Measurements from ENCODE around the gene ASCC3. TPM values are rescaled to one million over a fixed set of nuclear protein-coding genes. Genes with fewer than 3 reads are reported as not detected.

The ASCC3 gene
- total RNA-seq, 1 experiment from 2014 or later = 40.5 TPM

GRCh38 chr6:100664274-100665040 lies 216.7 kb downstream of the ASCC3 start:
- intact Hi-C loops (cut with micrococcal nuclease) = loop anchor here (5.0 kb wide), 1 partner anchor 187 kb away; no protein-coding TSS in a partner anchor
- H2AFZ ChIP-seq (ENCODE audit: low read depth, low read length, poor library complexity, severe bottlenecking) = no peak overlapping the region
- BruUV-seq (replicated peaks) = no TSS peak
- no peak overlapping the region for H3K9ac ChIP-seq (ENCODE audit: low read length)
- H3K27ac ChIP-seq (ENCODE audit: low read depth, low read length) = no peak overlapping the region
- ChIA-PET CTCF (interaction anchor here (0.5 to 2.2 kb wide), 12 partner anchors 13 to 796 kb away, joined by 3 to 12 read pairs (median 4); no protein-coding TSS in a partner anchor), POLR2A (interaction anchor here (1.0 kb wide), 1 partner anchor 13 kb away, joined by 3 read pairs; no protein-coding TSS in a partner anchor), RAD21 (ENCODE audit: low non-redundant PET in 1 of 2, low total read pairs in 2 of 2, uncharacterized antibody in 2 of 2, unreplicated experiment in 2 of 2) (interaction anchor here in 1 of 2 experiments (0.6 kb wide), 1 partner anchor 557 kb away, joined by 9 read pairs; no protein-coding TSS in a partner anchor)
- H3K9me2 ChIP-seq (ENCODE audit: insufficient read depth) = no peaks in the 10 kb centered on the region
- no peaks in the 10 kb centered on the region for H3K79me2 ChIP-seq (ENCODE audit: insufficient read depth, low read length)
- ATAC-seq (no peak), DNase-seq (ENCODE audit: low read depth, low spot score) (no peak)
- H3K4me2 ChIP-seq (ENCODE audit: low read length) = no peak overlapping the region
- H3K4me3 ChIP-seq (replicated peaks in 1 of 2; ENCODE audit: low read depth in 1 of 2, low read length in 2 of 2) = no peak overlapping the region
- TF ChIP-seq ZFX (IDR thresholded peaks at IDR 0.05) = no peak
- TF ChIP-seq EGR1 (IDR thresholded peaks at IDR 0.05; ENCODE audit: low read depth) = no peak
- TF ChIP-seq ELF1 (IDR thresholded peaks at IDR 0.05; ENCODE audit: borderline replicate concordance, low read depth) = no peak
- no peak for TF ChIP-seq SP1 (IDR thresholded peaks at IDR 0.05; ENCODE audit: low read depth)
- no peak for TF ChIP-seq EZH2phosphoT487 (IDR thresholded peaks at IDR 0.05; ENCODE audit: borderline replicate concordance)
- TF ChIP-seq FOSL1 (IDR thresholded peaks at IDR 0.05; ENCODE audit: low read depth) = no peak
- TF ChIP-seq CEBPB (IDR thresholded peaks at IDR 0.05; ENCODE audit: low read depth) = no peak
- TF ChIP-seq TCF7L2 (IDR thresholded peaks at IDR 0.05; ENCODE audit: borderline replicate concordance, extremely low read depth, insufficient read depth, insufficient read length) = no peak
- TF ChIP-seq ZNF274 (IDR thresholded peaks at IDR 0.05; ENCODE audit: low read depth, low read length) = no peak
- peak; percentile 53; the same call in 1 of the 2 replicates for TF ChIP-seq RAD21 (IDR thresholded peaks at IDR 0.05; ENCODE audit: low read depth)
- TF ChIP-seq ATF3 (IDR thresholded peaks at IDR 0.05) = no peak
- TF ChIP-seq POLR2AphosphoS5 (IDR thresholded peaks at IDR 0.05; ENCODE audit: low read depth, low read length) = no peak
- no peak for TF ChIP-seq SRF (IDR thresholded peaks at IDR 0.05; ENCODE audit: low read depth)
- no peak for TF ChIP-seq JUND (IDR thresholded peaks at IDR 0.05)
- peak; percentile 40 to 52 (median 42); a peak in 5 of 6 replicates for TF ChIP-seq CTCF (IDR thresholded peaks at IDR 0.05 in 2 of 3, conservative IDR thresholded peaks at IDR 0.05 in 1 of 3; ENCODE audit: borderline replicate concordance in 1 of 3, insufficient read depth in 1 of 3, low read depth in 2 of 3, low read length in 2 of 3)
- TF ChIP-seq SIN3A (IDR thresholded peaks at IDR 0.05; ENCODE audit: low read depth) = no peak
- TF ChIP-seq POLR2A (IDR thresholded peaks at IDR 0.05; ENCODE audit: borderline replicate concordance, extremely low read depth, insufficient read depth, insufficient read length) = no peak
- no peak for TF ChIP-seq YY1 (IDR thresholded peaks at IDR 0.05; ENCODE audit: extremely low read depth, insufficient replicate concordance, low read depth, low read length)
- no peaks in the 10 kb centered on the region for H3K36me3 ChIP-seq (ENCODE audit: control insufficient read depth in 1 of 2, insufficient read depth in 2 of 2, low read length in 2 of 2)
- no peaks in the 10 kb centered on the region for H3K27me3 ChIP-seq (ENCODE audit: insufficient read depth, low read length)
- no peaks in the 10 kb centered on the region for H3K9me3 ChIP-seq (ENCODE audit: control insufficient read depth in 1 of 2, insufficient read depth in 1 of 2, low read depth in 1 of 2, low read length in 2 of 2)
- H4K20me1 ChIP-seq (ENCODE audit: insufficient read depth) = no peaks in the 10 kb centered on the region
- peaks cover 0 to 8% of the 10 kb centered on the region in 2 experiments; a peak in 1 of 4 replicates for H3K4me1 ChIP-seq (ENCODE audit: control insufficient read depth in 1 of 2, insufficient read depth in 2 of 2, low read length in 2 of 2)

All from HCT116 (cell line).